HG03108 (cell line): Measurements from ENCODE around the gene BICD1.

Experiments
- ATAC-seq: cut with Tn5 transposase; IDR thresholded peaks from one replicate; pipeline ENCODE4 v1.9.1; 2021; ENCODE audit warnings: moderate library complexity; ENCODE audit not compliant: unreplicated experiment

Gene BICD1

GRCh38 chr12:32102234-32102633, 4.4 kb upstream of the BICD1 start:
- no peak for ATAC-seq

- no peak for ATAC-seq
Observed at GRCh38 chr12:32104572-32105355, 1.9 kb upstream of the BICD1 start.

- no peak for ATAC-seq
Observed at GRCh38 chr12:32105986-32106516, 596 bp upstream of the BICD1 start.

- no peak for ATAC-seq
Observed at GRCh38 chr12:32107359-32108267, 966 bp downstream of the BICD1 start.

GRCh38 chr12:32108787-32109186, 2.1 kb downstream of the BICD1 start:
- ATAC-seq, result no peak

GRCh38 chr12:32110417-32110816, 3.8 kb downstream of the BICD1 start:
- ATAC-seq, result no peak

GRCh38 chr12:32110942-32111341, 4.3 kb downstream of the BICD1 start:
- ATAC-seq, result no peak

GRCh38 chr12:32115404-32116104, 8.9 kb downstream of the BICD1 start:
- ATAC-seq, result no peak

- no peak for ATAC-seq
Observed at GRCh38 chr12:32116897-32117296, 10.2 kb downstream of the BICD1 start.

GRCh38 chr12:32117316-32117715, 10.7 kb downstream of the BICD1 start:
- no peak for ATAC-seq

GRCh38 chr12:32118806-32119205, 12.2 kb downstream of the BICD1 start:
- no peak for ATAC-seq

GRCh38 chr12:32120419-32120818, 13.8 kb downstream of the BICD1 start:
- peak; percentile 78 for ATAC-seq

GRCh38 chr12:32124637-32125036, 18.0 kb downstream of the BICD1 start:
- ATAC-seq, result no peak

GRCh38 chr12:32125455-32126084, 18.9 kb downstream of the BICD1 start:
- ATAC-seq, result no peak

GRCh38 chr12:32126720-32127119, 20.1 kb downstream of the BICD1 start:
- no peak for ATAC-seq

- no peak for ATAC-seq
Observed at GRCh38 chr12:32131666-32132065, 25.0 kb downstream of the BICD1 start.

- peak; percentile 59 for ATAC-seq
Observed at GRCh38 chr12:32134101-32134888, 27.6 kb downstream of the BICD1 start.

GRCh38 chr12:32135967-32136366, 29.3 kb downstream of the BICD1 start:
- ATAC-seq, result no peak

- ATAC-seq, result no peak
Observed at GRCh38 chr12:32136404-32136803, 29.8 kb downstream of the BICD1 start.

- ATAC-seq, result peak; percentile 87
Observed at GRCh38 chr12:32139064-32139421, 32.4 kb downstream of the BICD1 start.
